ENCODE measurements around the gene ACAP3. TPM values are rescaled to one million over a fixed set of nuclear protein-coding genes. Genes with fewer than 3 reads are reported as not detected.
A peak's percentile ranks its signal among the peaks of the same experiment; 100 is the strongest.

ACAP3 gene
- total and polyA plus RNA-seq, 2 of the 4 experiments (the other 2 are of a cell fraction) = 13.3 to 58.2 TPM

DNA sequence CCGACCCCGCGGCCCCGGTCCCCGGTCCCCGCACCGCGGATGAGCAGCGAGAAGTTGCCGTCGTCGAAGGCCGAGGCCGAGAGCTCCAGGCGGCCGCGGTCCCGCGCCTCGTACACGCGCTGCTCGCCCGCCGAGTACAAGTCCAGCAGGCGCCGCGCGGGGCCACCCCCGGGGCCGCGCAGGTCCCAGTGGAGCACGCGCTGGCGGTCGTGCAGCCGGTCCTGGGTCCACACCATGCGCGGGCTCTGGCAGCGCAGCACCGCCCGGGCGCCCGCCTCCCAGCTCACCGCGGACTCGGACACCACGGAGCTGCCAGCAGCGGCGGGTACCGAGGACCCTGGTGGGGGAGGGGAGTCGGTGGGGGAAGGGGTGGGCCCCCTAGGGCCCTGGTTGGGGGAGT, 47.7 kb upstream of the ACAP3 start:
- WGBS, 2 experiments (ENCODE audit: extremely low coverage in 2 of 2, insufficient read length in 1 of 2) = 1% methylated on average over 18 of the region's 52 CpGs; no CpG with 5 or more reads in 1 of the 2 experiments
- H3K27me3 ChIP-seq (ENCODE audit: control insufficient read depth, insufficient read depth, low read length) = no peaks in the 10 kb centered on the region
- no peak overlapping the region for H4K5ac ChIP-seq (ENCODE audit: low read depth, low read length)
- H3K18ac ChIP-seq (ENCODE audit: low read depth, low read length) = no peak overlapping the region
- dilution Hi-C loops (cut with HindIII; ENCODE audit: low sequenced_read_pairs, unreplicated experiment) (no loop called here), intact Hi-C loops (cut with micrococcal nuclease) (loop anchor here (5.0 kb wide), 1 partner anchor 48 kb away; the partner anchor contains the start of genes ACAP3 and PUSL1), in situ Hi-C loops (cut with MboI; ENCODE audit: low sequenced_read_pairs) (no loop called here)
- H4K8ac ChIP-seq (ENCODE audit: low read depth in 2 of 2, low read length in 2 of 2) = no peak overlapping the region
- ChIA-PET CTCF (no interaction called here), POLR2A (ENCODE audit: unreplicated experiment) (no interaction called here)
- peak overlapping the region; percentile 18 for H2BK5ac ChIP-seq (ENCODE audit: low read depth, low read length, poor library complexity, severe bottlenecking)
- ATAC-seq (ENCODE audit: low read depth) = no peak
- H2AFZ ChIP-seq (replicated peaks; ENCODE audit: low read length, poor library complexity) = peak overlapping the region; percentile 58
- H3K4me2 ChIP-seq (ENCODE audit: low read depth, low read length) = no peak overlapping the region
- no peak overlapping the region for H3K9ac ChIP-seq (ENCODE audit: low read depth, low read length)
- H2AK9ac ChIP-seq (replicated peaks; ENCODE audit: low read depth, low read length, poor library complexity) = peak overlapping the region; percentile 55
- peaks cover 55% of the 10 kb centered on the region for H4K20me1 ChIP-seq (ENCODE audit: insufficient read depth, low read length)
- peaks cover 39% of the 10 kb centered on the region for H3K36me3 ChIP-seq (ENCODE audit: control insufficient read depth, insufficient read depth, low read length)
- H2BK15ac ChIP-seq (ENCODE audit: low read depth, low read length) = no peak overlapping the region
- H3K4me3 ChIP-seq (ENCODE audit: insufficient read depth, low read depth, low read length) = peak overlapping the region; percentile 35
- peak; percentile 35 for DNase-seq
- H3K23ac ChIP-seq (ENCODE audit: low read depth, low read length) = no peak overlapping the region
- H3K9me3 ChIP-seq (ENCODE audit: control insufficient read depth, insufficient read depth, low read length) = no peaks in the 10 kb centered on the region
- no peak overlapping the region for H2BK20ac ChIP-seq (ENCODE audit: low read depth, low read length)
- H2AK5ac ChIP-seq (ENCODE audit: low read depth, low read length) = no peak overlapping the region
- no peak overlapping the region for H3K56ac ChIP-seq (ENCODE audit: extremely low read depth, insufficient read depth, low read length)
- no peak overlapping the region for H4K91ac ChIP-seq (ENCODE audit: insufficient read depth, low read depth, low read length)
- BruUV-seq (replicated peaks) = no TSS peak
- peak; percentile 51; the same call in 1 of the 2 replicates for TF ChIP-seq MXI1 (IDR thresholded peaks at IDR 0.05; ENCODE audit: borderline replicate concordance, low read depth, low read length)
- TF ChIP-seq MAZ (IDR thresholded peaks at IDR 0.05; ENCODE audit: borderline replicate concordance, low read depth, low read length) = peak; percentile 30; the same call in 1 of the 2 replicates
- no peak for TF ChIP-seq RFX5 (IDR thresholded peaks at IDR 0.05; ENCODE audit: low read depth, low read length)
- TF ChIP-seq RAD21 (IDR thresholded peaks at IDR 0.05; ENCODE audit: low read length) = no peak
- no peak for TF ChIP-seq BHLHE40 (IDR thresholded peaks at IDR 0.05; ENCODE audit: low read depth, low read length)
- TF ChIP-seq, protein P1, sequence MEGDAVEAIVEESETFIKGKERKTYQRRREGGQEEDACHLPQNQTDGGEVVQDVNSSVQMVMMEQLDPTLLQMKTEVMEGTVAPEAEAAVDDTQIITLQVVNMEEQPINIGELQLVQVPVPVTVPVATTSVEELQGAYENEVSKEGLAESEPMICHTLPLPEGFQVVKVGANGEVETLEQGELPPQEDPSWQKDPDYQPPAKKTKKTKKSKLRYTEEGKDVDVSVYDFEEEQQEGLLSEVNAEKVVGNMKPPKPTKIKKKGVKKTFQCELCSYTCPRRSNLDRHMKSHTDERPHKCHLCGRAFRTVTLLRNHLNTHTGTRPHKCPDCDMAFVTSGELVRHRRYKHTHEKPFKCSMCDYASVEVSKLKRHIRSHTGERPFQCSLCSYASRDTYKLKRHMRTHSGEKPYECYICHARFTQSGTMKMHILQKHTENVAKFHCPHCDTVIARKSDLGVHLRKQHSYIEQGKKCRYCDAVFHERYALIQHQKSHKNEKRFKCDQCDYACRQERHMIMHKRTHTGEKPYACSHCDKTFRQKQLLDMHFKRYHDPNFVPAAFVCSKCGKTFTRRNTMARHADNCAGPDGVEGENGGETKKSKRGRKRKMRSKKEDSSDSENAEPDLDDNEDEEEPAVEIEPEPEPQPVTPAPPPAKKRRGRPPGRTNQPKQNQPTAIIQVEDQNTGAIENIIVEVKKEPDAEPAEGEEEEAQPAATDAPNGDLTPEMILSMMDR (conservative IDR thresholded peaks at IDR 0.05; ENCODE audit: low read depth, low read length) = no peak
- TF ChIP-seq FOS (IDR thresholded peaks at IDR 0.05; ENCODE audit: low read depth, low read length) = no peak
- no peak for TF ChIP-seq MAFK (IDR thresholded peaks at IDR 0.05; ENCODE audit: low read depth, low read length)
- H3K14ac ChIP-seq (replicated peaks; ENCODE audit: low read depth, low read length) = no peak overlapping the region
- H2BK120ac ChIP-seq (ENCODE audit: low read depth, low read length) = no peak overlapping the region
- H3K4ac ChIP-seq (ENCODE audit: low read depth, low read length) = no peak overlapping the region
- peaks cover 8 to 24% of the 10 kb centered on the region in 2 experiments; a peak in 3 of 4 replicates for H3K79me1 ChIP-seq (ENCODE audit: low read depth in 1 of 2, low read length in 2 of 2)
- peaks cover 38% of the 10 kb centered on the region for H3K4me1 ChIP-seq (ENCODE audit: control insufficient read depth, insufficient read depth, low read length)
- no peaks in the 10 kb centered on the region for H3K9me1 ChIP-seq (ENCODE audit: insufficient read depth, low read length)
- peak overlapping the region; percentile 22; the same call in 1 of the 2 replicates for H3K27ac ChIP-seq (ENCODE audit: insufficient read depth, low read length)
